NCI-H146 treated with DMSO at 0.1 percent for 48 hours (cell line): ENCODE results near the gene RBMY1F.
"Not testable (repeated sequence)": the region's sequence is repeated elsewhere in the genome, so short reads cannot be mapped to it uniquely, and the experiment has no call there.

Source experiments
- DNase-seq: peaks from one replicate; lab custom pipeline; 2025; ENCODE audit not compliant: unreplicated experiment; lab: John Stamatoyannopoulos, UW

RBMY1F gene

DNA sequence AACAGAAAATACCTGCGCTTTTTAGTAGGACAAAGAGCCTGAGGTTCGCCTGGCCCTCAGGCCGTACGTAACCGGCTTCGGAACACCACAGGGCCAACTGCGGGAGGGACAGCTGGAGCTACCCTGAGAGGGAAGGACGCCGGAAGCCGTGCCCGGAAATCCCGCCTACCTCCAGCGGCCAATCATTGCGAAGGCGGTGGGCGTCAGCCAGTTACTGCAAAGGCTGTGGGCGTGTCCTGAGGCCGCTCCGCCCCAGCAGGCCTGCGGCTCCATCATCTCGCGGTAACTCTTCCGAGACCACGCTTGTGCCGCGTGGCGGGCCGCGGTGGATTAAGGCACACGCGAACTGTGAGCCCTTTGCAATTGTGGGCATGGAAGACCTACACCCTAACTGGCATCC lies at the start of gene RBMY1F:
TSS of gene RBMY1F (minus strand) at position 101 of the 400 bp plus-strand sequence. CDS start 1,954 bp downstream, outside the sequence.
- not testable (repeated sequence) for DNase-seq

DNA sequence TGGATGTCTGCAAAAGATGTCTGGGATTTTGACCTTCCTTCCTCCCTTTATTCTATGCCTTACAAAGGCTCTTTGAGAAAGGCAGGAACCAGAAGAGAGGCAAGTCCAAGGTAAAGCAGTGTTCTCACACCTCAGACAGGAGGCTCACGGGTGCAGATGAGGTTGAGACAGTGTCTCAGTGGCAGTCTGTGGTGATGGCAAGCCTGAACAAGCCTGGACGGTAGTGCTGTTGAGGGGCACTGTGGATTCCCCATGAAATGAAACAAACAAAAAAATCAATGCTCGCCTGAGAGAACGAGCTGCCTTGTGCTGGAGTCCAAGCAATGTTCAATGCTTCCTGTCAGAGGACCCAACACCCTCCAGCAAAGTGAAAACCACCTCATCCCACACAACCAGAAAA lies 31.6 kb downstream of the RBMY1F start:
- DNase-seq: not testable (repeated sequence)

DNA sequence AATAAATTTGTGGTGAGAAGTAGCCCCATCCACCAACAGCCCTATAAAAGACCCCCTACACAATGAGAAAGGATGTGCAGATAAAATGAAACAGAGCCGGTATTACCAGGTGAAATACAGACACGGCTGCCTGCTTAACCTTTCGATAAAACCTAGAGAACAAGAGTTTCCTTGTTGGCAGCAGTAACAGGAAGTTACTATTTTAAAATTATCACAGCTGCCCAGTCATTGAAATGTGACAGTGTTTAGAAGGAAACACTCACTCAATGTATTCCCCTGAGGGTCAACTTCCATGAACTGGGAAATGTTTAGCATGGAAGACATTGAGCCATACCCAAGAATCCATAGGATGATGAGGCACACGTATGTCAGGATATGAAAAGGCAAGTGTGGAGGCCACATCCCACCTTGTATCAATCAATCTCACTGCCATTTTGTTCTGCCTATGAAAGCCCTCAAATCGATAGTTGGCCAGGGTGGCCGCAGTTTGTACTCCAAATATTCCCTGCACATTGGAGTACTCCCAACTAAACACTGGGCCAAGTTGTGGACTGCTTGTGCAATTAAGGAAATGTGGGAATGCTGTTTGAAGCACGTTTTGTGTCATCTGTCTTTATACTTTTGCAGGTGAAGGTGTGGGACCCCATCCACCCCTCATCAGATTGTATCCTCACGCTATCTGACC lies 41.6 kb downstream of the RBMY1F start:
- not testable (repeated sequence) for DNase-seq

DNA sequence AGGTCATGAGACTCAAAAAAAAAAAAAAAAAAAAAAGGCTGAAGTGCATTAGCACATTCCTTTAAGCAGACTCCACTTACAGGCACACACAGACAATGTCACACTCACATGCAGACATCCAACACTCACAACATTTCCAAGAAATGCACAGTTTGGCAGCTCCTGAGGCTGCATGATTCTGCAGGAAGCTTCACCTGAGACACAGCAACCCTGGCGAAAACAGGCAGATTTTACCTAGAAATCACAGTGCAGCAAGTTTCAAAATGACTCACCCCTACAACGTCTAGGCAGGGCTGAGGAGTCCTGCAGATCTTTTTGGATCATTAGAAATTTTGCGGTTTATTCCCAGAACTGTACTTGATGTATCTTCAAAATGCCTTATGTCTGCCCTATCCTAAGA lies 48.0 kb downstream of the RBMY1F start:
- DNase-seq: not testable (repeated sequence)

DNA sequence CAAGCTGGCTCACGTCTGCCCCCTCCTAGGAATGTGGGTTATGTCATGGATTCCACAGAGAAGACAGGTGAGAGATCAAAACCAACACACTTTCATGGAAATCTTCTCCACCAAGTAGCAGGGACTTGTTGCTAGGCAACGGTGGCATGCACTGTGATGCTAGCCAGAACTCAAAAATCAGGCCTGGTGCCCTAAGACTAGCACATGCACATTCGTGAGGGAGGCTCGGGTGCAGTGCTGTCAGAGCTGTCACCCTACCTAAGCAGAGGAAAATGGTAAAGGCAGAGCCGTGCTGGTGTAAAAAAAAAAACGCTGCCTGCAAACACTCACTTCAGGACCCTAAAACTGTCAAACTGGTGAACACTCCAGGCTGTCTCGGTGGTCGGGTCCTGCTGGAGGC lies 52.2 kb downstream of the RBMY1F start:
- DNase-seq: not testable (repeated sequence)
